HL-60/S4 (cell line): ENCODE measurements around the gene VPS36.
"Not testable (repeated sequence)": the region's sequence is repeated elsewhere in the genome, so short reads cannot be mapped to it uniquely, and the experiment has no call there.

ENCODE experiments used
- in situ Hi-C: fragments of 300-500 bp; cut with MboI; formaldehyde crosslinking; loops from 2 replicates; pipeline ENCODE4 v1.14.3; 2022; ENCODE audit warnings: low sequenced_read_pairs

VPS36 gene

GRCh38 chr13:52383366-52383765 lies 67.1 kb downstream of the VPS36 start:
- in situ Hi-C loops: no loop called here

GRCh38 chr13:52378312-52378711 lies 72.1 kb downstream of the VPS36 start:
- in situ Hi-C loops: no loop called here

GRCh38 chr13:52377898-52378297 lies 72.5 kb downstream of the VPS36 start:
- in situ Hi-C loops: no loop called here

- in situ Hi-C loops: no loop called here
Observed at GRCh38 chr13:52374873-52375411, 75.5 kb downstream of the VPS36 start.

GRCh38 chr13:52374389-52374788 lies 76.0 kb downstream of the VPS36 start:
- in situ Hi-C loops: no loop called here

- in situ Hi-C loops: not testable (repeated sequence)
Observed at GRCh38 chr13:52373277-52373676, 77.2 kb downstream of the VPS36 start.

- in situ Hi-C loops: no loop called here
Observed at GRCh38 chr13:52371736-52372247, 78.6 kb downstream of the VPS36 start.

- in situ Hi-C loops: no loop called here
Observed at GRCh38 chr13:52366291-52366690, 84.1 kb downstream of the VPS36 start.
